Measurements from ENCODE around the gene CCAR1.

DNA sequence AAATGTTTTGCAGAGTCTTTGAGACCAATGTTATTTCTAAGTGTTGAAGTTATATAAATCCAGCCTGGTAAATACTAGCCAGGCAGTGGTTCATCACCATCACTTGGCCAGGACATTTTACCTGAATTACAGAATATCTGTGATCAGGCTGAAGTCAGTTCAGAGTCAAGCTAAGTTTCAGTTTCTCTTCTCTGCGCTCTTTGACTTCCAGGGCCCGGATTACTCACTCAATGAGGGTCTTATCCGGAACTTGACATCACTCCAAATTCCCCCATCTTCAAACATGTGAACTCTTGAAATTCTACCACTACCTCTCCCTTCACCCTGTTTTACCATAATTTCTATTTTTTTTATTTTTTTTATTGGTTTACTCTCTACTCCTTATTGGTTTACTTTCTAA lies 36.6 kb upstream of the CCAR1 start:
- TF ChIP-seq, protein P1, sequence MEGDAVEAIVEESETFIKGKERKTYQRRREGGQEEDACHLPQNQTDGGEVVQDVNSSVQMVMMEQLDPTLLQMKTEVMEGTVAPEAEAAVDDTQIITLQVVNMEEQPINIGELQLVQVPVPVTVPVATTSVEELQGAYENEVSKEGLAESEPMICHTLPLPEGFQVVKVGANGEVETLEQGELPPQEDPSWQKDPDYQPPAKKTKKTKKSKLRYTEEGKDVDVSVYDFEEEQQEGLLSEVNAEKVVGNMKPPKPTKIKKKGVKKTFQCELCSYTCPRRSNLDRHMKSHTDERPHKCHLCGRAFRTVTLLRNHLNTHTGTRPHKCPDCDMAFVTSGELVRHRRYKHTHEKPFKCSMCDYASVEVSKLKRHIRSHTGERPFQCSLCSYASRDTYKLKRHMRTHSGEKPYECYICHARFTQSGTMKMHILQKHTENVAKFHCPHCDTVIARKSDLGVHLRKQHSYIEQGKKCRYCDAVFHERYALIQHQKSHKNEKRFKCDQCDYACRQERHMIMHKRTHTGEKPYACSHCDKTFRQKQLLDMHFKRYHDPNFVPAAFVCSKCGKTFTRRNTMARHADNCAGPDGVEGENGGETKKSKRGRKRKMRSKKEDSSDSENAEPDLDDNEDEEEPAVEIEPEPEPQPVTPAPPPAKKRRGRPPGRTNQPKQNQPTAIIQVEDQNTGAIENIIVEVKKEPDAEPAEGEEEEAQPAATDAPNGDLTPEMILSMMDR (IDR thresholded peaks at IDR 0.05) = no peak
- no peak for TF ChIP-seq POLR2AphosphoS5 (IDR thresholded peaks at IDR 0.05; ENCODE audit: insufficient read depth in 1 of 2, low read depth in 1 of 2)

Measured in vagina (tissue), 2 donors.